GM12891 (cell line): ENCODE measurements around the gene KPNA3.

Source experiments
- DNase-seq: peaks from one replicate; pipeline ENCODE4 v3.0.0; 2011; ENCODE audit warnings: low spot score; ENCODE audit not compliant: insufficient read length
- FAIRE-seq: peaks from 2 replicates; lab custom pipeline; 2011; peaks lifted over from hg19 to GRCh38; lab: Jason Lieb, UNC
- PAX5 ChIP-seq: IDR thresholded peaks from 2 replicates; pipeline ENCODE4 v1.6.1; 2011; ENCODE audit warnings: low read length, moderate library complexity, mild to moderate bottlenecking; ENCODE audit not compliant: insufficient read depth, severe bottlenecking
- POLR2A ChIP-seq: IDR thresholded peaks from 2 replicates; pipeline ENCODE4 v1.6.1; 2011; ENCODE audit warnings: low read depth, low read length, control low read depth
- POLR2AphosphoS5 ChIP-seq: IDR thresholded peaks from 2 replicates; pipeline ENCODE4 v1.6.1; 2011; ENCODE audit warnings: low read depth, low read length, control low read depth
- POU2F2 ChIP-seq: IDR thresholded peaks from 2 replicates; pipeline ENCODE4 v1.6.1; 2011; ENCODE audit warnings: low read depth, mild to moderate bottlenecking, control low read depth, low read length, moderate library complexity
- SPI1 ChIP-seq: IDR thresholded peaks from 2 replicates; pipeline ENCODE4 v1.6.1; 2011; ENCODE audit warnings: low read depth, low read length, control low read depth
- TAF1 ChIP-seq: IDR thresholded peaks from 2 replicates; pipeline ENCODE4 v1.6.1; 2011; ENCODE audit warnings: low read depth, low read length, control low read depth

Gene KPNA3

DNA sequence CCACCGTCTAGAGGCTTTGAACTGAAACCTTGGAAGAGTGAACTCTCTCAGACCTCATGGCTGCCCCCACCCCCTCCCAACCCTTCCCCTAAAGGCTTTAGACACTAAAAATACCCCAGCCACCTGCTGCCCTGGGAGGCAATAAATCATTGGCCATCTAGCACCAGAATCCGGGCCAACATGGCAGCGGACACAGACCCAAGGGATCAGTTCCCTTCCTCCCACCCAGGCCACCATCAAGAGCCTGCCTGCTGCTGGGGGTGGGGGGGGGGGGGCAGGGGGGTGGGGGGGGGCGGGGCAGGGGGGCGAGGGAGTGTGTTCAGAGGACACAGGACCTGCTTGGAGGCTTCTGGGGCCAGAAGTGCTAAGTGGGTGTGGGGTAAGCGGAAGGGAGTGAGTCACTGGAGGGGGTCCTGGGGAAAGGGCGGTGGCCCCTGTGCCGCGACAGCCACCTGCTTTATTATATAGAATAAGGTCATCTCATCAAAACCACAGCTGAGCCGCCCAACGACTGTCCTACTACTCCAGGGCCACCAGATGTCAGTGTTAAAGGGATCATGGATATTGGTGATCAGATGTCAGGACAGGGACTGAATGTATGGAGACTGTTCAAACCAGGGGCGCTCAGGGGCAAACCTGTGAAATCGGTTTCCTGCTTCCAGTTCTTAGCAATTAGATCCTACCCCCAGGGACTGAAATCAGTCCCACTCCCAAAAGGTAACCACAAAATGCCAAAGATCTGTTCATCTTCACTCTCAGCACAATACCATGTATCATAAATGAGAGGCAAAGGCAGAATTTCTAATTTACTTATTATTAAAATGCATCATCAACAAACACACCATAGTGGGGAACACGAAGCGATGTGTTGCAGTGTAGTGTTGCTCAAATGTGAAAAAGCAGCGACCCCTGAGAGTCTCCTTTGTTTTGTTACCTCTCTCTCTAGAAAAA, 139.9 kb downstream of the KPNA3 start:
- FAIRE-seq (peak; percentile 73), DNase-seq (peak; percentile 34)
- TF ChIP-seq POLR2AphosphoS5 (no peak), TAF1 (no peak), SPI1 (no peak), PAX5 (no peak), POU2F2 (no peak), POLR2A (no peak)

DNA sequence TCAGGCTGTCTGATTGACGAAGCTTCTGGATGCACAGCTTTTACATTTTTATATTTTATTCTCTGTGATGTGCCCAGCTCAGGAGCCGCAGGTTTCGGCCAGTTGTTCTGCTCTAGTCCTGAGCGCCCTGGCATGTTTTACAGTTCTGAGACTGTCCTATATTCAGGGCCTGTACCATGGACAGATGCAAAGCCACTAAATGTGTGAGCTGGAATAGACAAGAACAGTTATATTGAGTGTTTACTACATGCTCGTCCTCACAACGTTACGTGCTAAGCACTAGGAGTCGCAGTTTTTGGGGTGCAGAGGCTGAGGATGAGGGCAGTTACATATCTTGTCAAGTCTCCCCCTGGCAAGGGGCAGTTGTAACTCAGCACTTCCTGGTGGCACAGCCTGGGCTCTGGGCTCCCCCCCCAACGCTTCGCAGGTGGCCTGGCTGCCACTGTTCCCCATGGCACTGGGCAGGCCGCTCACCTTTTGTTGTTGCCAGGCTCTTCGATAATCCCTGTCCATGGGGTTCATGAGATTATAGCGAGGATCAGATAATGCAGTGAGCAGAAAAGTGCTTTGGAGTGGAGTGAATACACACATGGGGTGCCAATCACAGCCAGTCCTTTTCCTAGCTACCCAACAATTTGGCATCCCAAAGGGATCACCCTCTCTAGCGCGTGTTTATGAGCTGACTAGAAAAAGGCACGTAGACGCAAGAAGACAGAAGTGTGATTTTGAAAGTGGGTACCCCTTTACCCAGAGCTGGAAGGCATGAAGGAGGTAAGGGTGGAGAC, 140.7 kb downstream of the KPNA3 start:
- DNase-seq = no peak
- TF ChIP-seq TAF1 (no peak), PAX5 (no peak), POU2F2 (no peak), SPI1 (no peak), POLR2A (no peak), POLR2AphosphoS5 (no peak)
- no peak for FAIRE-seq

DNA sequence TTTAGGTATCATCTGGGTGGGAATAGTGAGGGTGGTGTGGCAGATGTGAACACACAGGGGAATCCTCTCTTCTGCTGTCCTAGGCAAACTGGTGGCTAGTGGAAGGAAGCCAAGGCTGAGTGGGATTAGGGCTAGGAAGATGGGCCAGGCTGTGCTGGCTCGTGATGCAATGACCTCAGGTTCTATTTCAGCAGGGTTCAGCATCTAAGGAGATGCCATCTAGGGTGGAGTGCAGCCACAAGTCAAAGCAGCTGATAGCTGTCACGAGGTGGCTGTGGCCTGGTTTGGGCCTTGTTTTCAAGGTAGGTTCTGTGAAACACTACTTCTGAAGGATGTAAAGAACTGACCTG, 142.5 kb downstream of the KPNA3 start:
- DNase-seq = no peak
- TF ChIP-seq TAF1 = no peak
- no peak for TF ChIP-seq POLR2A
- no peak for TF ChIP-seq PAX5
- no peak for TF ChIP-seq SPI1
- no peak for TF ChIP-seq POU2F2
- no peak for FAIRE-seq
